RWPE2 (cell line): ENCODE measurements around the gene BHLHE40.

Experiments used
- ATAC-seq: fragments of 200-7000 bp; cut with Tn5 transposase; 3 replicates; pipeline ENCODE4 v1.9.1; 2021; ENCODE audit warnings: low read depth
- DNase-seq: peaks from one replicate; pipeline ENCODE4 v3.0.0-alpha.2; 2020; ENCODE audit warnings: low spot score
- H3K27ac ChIP-seq: fragments of 450-650 bp; 2 replicates; pipeline ENCODE4 v1.5.1; 2017; ENCODE audit warnings: mild to moderate bottlenecking; ENCODE audit not compliant: poor library complexity, severe bottlenecking
- H3K27me3 ChIP-seq: fragments of 250-450 bp; sonication (Bioruptor Pico); 2 replicates; pipeline ENCODE4 v1.5.1; 2021; ENCODE audit warnings: mild to moderate bottlenecking, moderate library complexity; ENCODE audit not compliant: insufficient read depth, poor library complexity, severe bottlenecking
- H3K36me3 ChIP-seq: fragments of 250-450 bp; sonication (Bioruptor Pico); 2 replicates; pipeline ENCODE4 v1.5.1; 2020; ENCODE audit warnings: low read depth, mild to moderate bottlenecking, moderate library complexity
- H3K4me1 ChIP-seq: fragments of 250-450 bp; sonication (Bioruptor Pico); 2 replicates; pipeline ENCODE4 v1.5.1; 2021; ENCODE audit warnings: mild to moderate bottlenecking, moderate library complexity; ENCODE audit not compliant: insufficient read depth, poor library complexity, severe bottlenecking
- H3K4me3 ChIP-seq: fragments of 250-450 bp; sonication (Bioruptor Pico); 2 replicates; pipeline ENCODE4 v1.5.1; 2021; ENCODE audit warnings: mild to moderate bottlenecking, moderate library complexity; ENCODE audit not compliant: severe bottlenecking
- H3K9me3 ChIP-seq: fragments of 250-450 bp; sonication (Bioruptor Pico); 2 replicates; pipeline ENCODE4 v1.5.1; 2021; ENCODE audit warnings: mild to moderate bottlenecking, moderate library complexity; ENCODE audit not compliant: severe bottlenecking
- TF ChIP-seq, protein P1 (sequence below): fragments of 450-650 bp; IDR thresholded peaks from one replicate; pipeline ENCODE4 v1.5.1; 2017; ENCODE audit warnings: mild to moderate bottlenecking, moderate library complexity; ENCODE audit not compliant: poor library complexity, severe bottlenecking

The BHLHE40 gene

GRCh38 chr3:4977001-4977852 lies 2.0 kb upstream of the BHLHE40 start:
- peaks cover 29% of the 10 kb centered on the region for H3K36me3 ChIP-seq
- H3K27ac ChIP-seq, result peak overlapping the region; percentile 98
- no peaks in the 10 kb centered on the region for H3K27me3 ChIP-seq
- DNase-seq (no peak), ATAC-seq (peak; percentile 3)
- TF ChIP-seq, protein P1, sequence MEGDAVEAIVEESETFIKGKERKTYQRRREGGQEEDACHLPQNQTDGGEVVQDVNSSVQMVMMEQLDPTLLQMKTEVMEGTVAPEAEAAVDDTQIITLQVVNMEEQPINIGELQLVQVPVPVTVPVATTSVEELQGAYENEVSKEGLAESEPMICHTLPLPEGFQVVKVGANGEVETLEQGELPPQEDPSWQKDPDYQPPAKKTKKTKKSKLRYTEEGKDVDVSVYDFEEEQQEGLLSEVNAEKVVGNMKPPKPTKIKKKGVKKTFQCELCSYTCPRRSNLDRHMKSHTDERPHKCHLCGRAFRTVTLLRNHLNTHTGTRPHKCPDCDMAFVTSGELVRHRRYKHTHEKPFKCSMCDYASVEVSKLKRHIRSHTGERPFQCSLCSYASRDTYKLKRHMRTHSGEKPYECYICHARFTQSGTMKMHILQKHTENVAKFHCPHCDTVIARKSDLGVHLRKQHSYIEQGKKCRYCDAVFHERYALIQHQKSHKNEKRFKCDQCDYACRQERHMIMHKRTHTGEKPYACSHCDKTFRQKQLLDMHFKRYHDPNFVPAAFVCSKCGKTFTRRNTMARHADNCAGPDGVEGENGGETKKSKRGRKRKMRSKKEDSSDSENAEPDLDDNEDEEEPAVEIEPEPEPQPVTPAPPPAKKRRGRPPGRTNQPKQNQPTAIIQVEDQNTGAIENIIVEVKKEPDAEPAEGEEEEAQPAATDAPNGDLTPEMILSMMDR, result no peak
- H3K4me1 ChIP-seq, result peaks cover 13% of the 10 kb centered on the region
- peak overlapping the region; percentile 35 for H3K4me3 ChIP-seq
- no peaks in the 10 kb centered on the region for H3K9me3 ChIP-seq

GRCh38 chr3:4977853-4978203 lies 1.4 kb upstream of the BHLHE40 start:
- H3K27ac ChIP-seq, result peak overlapping the region; percentile 98
- peaks cover 13% of the 10 kb centered on the region for H3K4me1 ChIP-seq
- ATAC-seq (no peak), DNase-seq (no peak)
- no peaks in the 10 kb centered on the region for H3K27me3 ChIP-seq
- TF ChIP-seq, protein P1, result no peak
- peaks cover 35% of the 10 kb centered on the region for H3K36me3 ChIP-seq
- H3K4me3 ChIP-seq, result peak overlapping the region; percentile 35
- H3K9me3 ChIP-seq, result no peaks in the 10 kb centered on the region

DNA sequence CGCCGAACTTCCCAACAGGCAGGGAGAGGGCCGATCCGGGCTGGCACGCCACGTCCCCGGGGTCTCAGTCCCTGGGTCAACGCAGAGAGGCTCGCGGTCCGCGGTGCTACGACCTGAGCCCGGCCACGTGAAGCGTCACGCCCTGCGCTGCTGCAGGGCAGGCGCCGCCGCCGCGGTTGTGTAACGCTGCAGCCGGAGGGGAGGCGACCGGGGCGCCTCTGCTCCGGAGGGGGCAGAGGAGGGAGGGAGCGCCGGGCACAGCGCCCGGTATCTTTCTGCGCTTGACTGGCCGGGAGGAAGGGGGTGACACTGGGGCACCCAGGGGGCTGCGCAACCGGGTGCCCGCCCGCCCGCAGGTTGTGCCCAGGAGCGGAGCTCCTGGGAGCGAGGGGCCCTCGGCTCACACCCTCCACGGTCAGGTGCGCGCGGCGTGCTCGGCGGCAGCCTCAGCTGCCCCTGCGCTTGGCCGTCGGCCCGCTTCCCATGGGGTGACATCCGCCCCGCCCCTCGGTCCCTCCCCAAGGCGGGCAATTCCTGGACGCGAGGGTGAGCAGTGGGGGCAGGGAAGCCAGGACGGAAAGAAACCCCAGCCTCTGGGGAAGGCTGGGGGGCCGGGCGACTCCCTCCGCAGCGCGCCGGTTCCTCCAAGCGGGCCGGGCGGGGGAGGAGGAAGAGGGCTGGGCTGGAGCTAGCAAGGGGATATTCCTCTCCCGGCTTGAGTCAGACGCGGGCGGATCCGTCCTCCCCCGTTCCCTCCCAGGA lies 852 bp upstream of the BHLHE40 start:
- peak overlapping the region; percentile 98 for H3K27ac ChIP-seq
- TF ChIP-seq, protein P1, result no peak
- H3K27me3 ChIP-seq, result no peaks in the 10 kb centered on the region
- H3K9me3 ChIP-seq, result no peaks in the 10 kb centered on the region
- H3K4me3 ChIP-seq, result peak overlapping the region; percentile 35
- peak; percentile 99 for DNase-seq
- peaks cover 40% of the 10 kb centered on the region for H3K36me3 ChIP-seq
- H3K4me1 ChIP-seq, result peaks cover 13% of the 10 kb centered on the region
- peak; percentile 74 for ATAC-seq

- TF ChIP-seq, protein P1, result no peak
- peak; percentile 58 for ATAC-seq
- Histone ChIP-seq H3K36me3 (peaks cover 47% of the 10 kb centered on the region), H3K27me3 (no peaks in the 10 kb centered on the region), H3K9me3 (no peaks in the 10 kb centered on the region), H3K27ac (peak overlapping the region; percentile 98), H3K4me3 (peak overlapping the region; percentile 95), H3K4me1 (peaks cover 18% of the 10 kb centered on the region)
- DNase-seq, result peak; percentile 99
Observed at GRCh38 chr3:4978966-4979427, 240 bp upstream of the BHLHE40 start.
